SJCRH30 (cell line): ENCODE results near the gene RALGAPB. TPM values are rescaled to one million over a fixed set of nuclear protein-coding genes. Genes with fewer than 3 reads are reported as not detected.

Source experiments
- DNase-seq, 2 experiments: peaks; one replicate each; pipeline ENCODE4 v3.0.0-alpha.2; 2015 to 2020
- H3K27ac ChIP-seq: fragments of 250-450 bp; sonication (Bioruptor Pico); 2 replicates; pipeline ENCODE4 v1.5.1; 2020; ENCODE audit warnings: mild to moderate bottlenecking, moderate library complexity
- H3K27me3 ChIP-seq: fragments of 250-450 bp; sonication (Bioruptor Pico); 2 replicates; pipeline ENCODE4 v1.5.1; 2020; ENCODE audit warnings: mild to moderate bottlenecking, moderate library complexity
- H3K36me3 ChIP-seq: fragments of 250-450 bp; sonication (Bioruptor Pico); 2 replicates; pipeline ENCODE4 v1.5.1; 2020; ENCODE audit warnings: mild to moderate bottlenecking, moderate library complexity
- H3K4me1 ChIP-seq: fragments of 250-450 bp; sonication (Bioruptor Pico); 2 replicates; pipeline ENCODE4 v1.5.1; 2020; ENCODE audit warnings: mild to moderate bottlenecking, moderate library complexity
- H3K4me3 ChIP-seq: fragments of 250-450 bp; sonication (Bioruptor Pico); 2 replicates; pipeline ENCODE4 v1.5.1; 2020; ENCODE audit warnings: mild to moderate bottlenecking, moderate library complexity
- H3K9me3 ChIP-seq: fragments of 250-450 bp; sonication (Bioruptor Pico); replicated peaks from 2 replicates; pipeline ENCODE4 v1.5.1; 2020; ENCODE audit warnings: mild to moderate bottlenecking, moderate library complexity
- total RNA-seq: library from RNA; depleted of rRNA; stranded (reverse); fragments of >200 nt; shearing (Covaris generic); gene quantifications from 2 replicates; pipeline ENCODE4 v1.2.3, GENCODE V29; 2014

RALGAPB gene
- total RNA-seq, 1 experiment from 2014 or later, result 51.5 TPM

GRCh38 chr20:38563802-38564431, 91.3 kb downstream of the RALGAPB start:
- Histone ChIP-seq H3K4me1 (no peaks in the 10 kb centered on the region), H3K27me3 (no peaks in the 10 kb centered on the region), H3K27ac (no peak overlapping the region), H3K4me3 (no peak overlapping the region), H3K36me3 (peaks cover 57% of the 10 kb centered on the region), H3K9me3 (no peaks in the 10 kb centered on the region)
- no peak for DNase-seq

- Histone ChIP-seq H3K4me3 (no peak overlapping the region), H3K36me3 (peaks cover 54% of the 10 kb centered on the region), H3K27ac (no peak overlapping the region), H3K4me1 (no peaks in the 10 kb centered on the region), H3K27me3 (no peaks in the 10 kb centered on the region), H3K9me3 (no peaks in the 10 kb centered on the region)
- DNase-seq, result no peak
Measured at GRCh38 chr20:38564680-38565079, 92.0 kb downstream of the RALGAPB start.

GRCh38 chr20:38566036-38566598, 93.5 kb downstream of the RALGAPB start:
- Histone ChIP-seq H3K36me3 (peaks cover 57% of the 10 kb centered on the region), H3K27me3 (no peaks in the 10 kb centered on the region), H3K4me1 (no peaks in the 10 kb centered on the region), H3K27ac (no peak overlapping the region), H3K9me3 (no peaks in the 10 kb centered on the region), H3K4me3 (no peak overlapping the region)
- DNase-seq, result no peak

GRCh38 chr20:38569747-38570525, 97.3 kb downstream of the RALGAPB start:
- Histone ChIP-seq H3K36me3 (peaks cover 55% of the 10 kb centered on the region), H3K9me3 (no peaks in the 10 kb centered on the region), H3K4me3 (no peak overlapping the region), H3K27ac (no peak overlapping the region), H3K27me3 (no peaks in the 10 kb centered on the region), H3K4me1 (0 out of 2 replicates have a peak, but pooled peaks cover 6% of the 10 kb centered on the region)
- DNase-seq, result no peak

GRCh38 chr20:38573413-38573812, 100.8 kb downstream of the RALGAPB start:
- DNase-seq, result peak; percentile 46 to 62
- H3K27me3 ChIP-seq, result no peaks in the 10 kb centered on the region
- H3K27ac ChIP-seq, result no peak overlapping the region
- 0 out of 2 replicates have a peak, but pooled peaks cover 6% of the 10 kb centered on the region for H3K4me1 ChIP-seq
- H3K36me3 ChIP-seq, result peaks cover 48% of the 10 kb centered on the region
- H3K9me3 ChIP-seq, result no peaks in the 10 kb centered on the region
- H3K4me3 ChIP-seq, result no peak overlapping the region

GRCh38 chr20:38579219-38579910, 106.7 kb downstream of the RALGAPB start:
- no peaks in the 10 kb centered on the region for H3K27me3 ChIP-seq
- DNase-seq, result no peak
- no peak overlapping the region for H3K4me3 ChIP-seq
- H3K36me3 ChIP-seq, result peaks cover 23% of the 10 kb centered on the region
- H3K27ac ChIP-seq, result no peak overlapping the region
- no peaks in the 10 kb centered on the region for H3K4me1 ChIP-seq
- H3K9me3 ChIP-seq, result no peaks in the 10 kb centered on the region

GRCh38 chr20:38579921-38580320, 107.3 kb downstream of the RALGAPB start:
- no peak overlapping the region for H3K27ac ChIP-seq
- no peaks in the 10 kb centered on the region for H3K27me3 ChIP-seq
- H3K9me3 ChIP-seq, result no peaks in the 10 kb centered on the region
- H3K36me3 ChIP-seq, result peaks cover 18% of the 10 kb centered on the region
- no peak overlapping the region for H3K4me3 ChIP-seq
- no peaks in the 10 kb centered on the region for H3K4me1 ChIP-seq
- no peak for DNase-seq

- Histone ChIP-seq H3K4me3 (no peak within 1 kb of the TSS), H3K27ac (no peak within 1 kb of the TSS), H3K36me3 (peaks cover 8% of the 10 kb centered on the region; the same call in 1 of the 2 replicates), H3K4me1 (no peaks in the 10 kb centered on the region), H3K9me3 (no peaks in the 10 kb centered on the region), H3K27me3 (no peaks in the 10 kb centered on the region; the same call in 1 of the 2 replicates)
- DNase-seq, result peak; percentile 37 to 51
Measured at GRCh38 chr20:38581013-38581412, 108.4 kb downstream of the RALGAPB start, which contains the start of gene ADIG. ADIG (plus strand) TSS chr20:38581197; CDS start chr20:38581251, 54 bp downstream.

- Histone ChIP-seq H3K4me1 (no peaks in the 10 kb centered on the region), H3K4me3 (no peak overlapping the region)
Measured at GRCh38 chr20:38581830-38582358, 109.3 kb downstream of the RALGAPB start.

GRCh38 chr20:38583306-38583705, 110.7 kb downstream of the RALGAPB start:
- DNase-seq, result no peak
- Histone ChIP-seq H3K27me3 (no peaks in the 10 kb centered on the region; the same call in 1 of the 2 replicates), H3K36me3 (no peaks in the 10 kb centered on the region), H3K27ac (no peak overlapping the region), H3K9me3 (no peaks in the 10 kb centered on the region), H3K4me3 (no peak overlapping the region), H3K4me1 (no peaks in the 10 kb centered on the region)

More at GRCh38 chr20:38581830-38582358, 109.3 kb downstream of the RALGAPB start:
- H3K9me3 ChIP-seq, result no peaks in the 10 kb centered on the region
- DNase-seq, result no peak
- H3K27ac ChIP-seq, result no peak overlapping the region
- no peaks in the 10 kb centered on the region for H3K36me3 ChIP-seq
- H3K27me3 ChIP-seq, result no peaks in the 10 kb centered on the region; the same call in 1 of the 2 replicates

- Histone ChIP-seq H3K36me3 (no peaks in the 10 kb centered on the region), H3K4me1 (no peaks in the 10 kb centered on the region)
Measured at GRCh38 chr20:38584099-38584763, 111.6 kb downstream of the RALGAPB start.

GRCh38 chr20:38585404-38586180, 112.9 kb downstream of the RALGAPB start:
- H3K27me3 ChIP-seq, result no peaks in the 10 kb centered on the region; the same call in 1 of the 2 replicates
- DNase-seq, result no peak
- no peaks in the 10 kb centered on the region for H3K4me1 ChIP-seq
- no peak overlapping the region for H3K27ac ChIP-seq
- H3K36me3 ChIP-seq, result no peaks in the 10 kb centered on the region
- no peak overlapping the region for H3K4me3 ChIP-seq
- no peaks in the 10 kb centered on the region for H3K9me3 ChIP-seq

More at GRCh38 chr20:38584099-38584763, 111.6 kb downstream of the RALGAPB start:
- Histone ChIP-seq H3K9me3 (no peaks in the 10 kb centered on the region), H3K4me3 (no peak overlapping the region), H3K27me3 (no peaks in the 10 kb centered on the region; the same call in 1 of the 2 replicates), H3K27ac (no peak overlapping the region)
- no peak for DNase-seq

GRCh38 chr20:38586181-38586525, 113.5 kb downstream of the RALGAPB start:
- no peaks in the 10 kb centered on the region for H3K4me1 ChIP-seq
- no peaks in the 10 kb centered on the region for H3K36me3 ChIP-seq
- H3K27me3 ChIP-seq, result no peaks in the 10 kb centered on the region; the same call in 1 of the 2 replicates
- H3K9me3 ChIP-seq, result no peaks in the 10 kb centered on the region
- DNase-seq, result no peak
- no peak overlapping the region for H3K27ac ChIP-seq
- H3K4me3 ChIP-seq, result no peak overlapping the region
